GM20000 (cell line): Measurements from ENCODE around the gene GPRIN3.
"Not testable (repeated sequence)": the region's sequence is repeated elsewhere in the genome, so short reads cannot be mapped to it uniquely, and the experiment has no call there.

Source experiments
- DNase-seq: peaks from one replicate; pipeline ENCODE4 v3.0.0; 2012; ENCODE audit warnings: low spot score
- CTCF ChIP-seq: IDR thresholded peaks from 2 replicates; pipeline ENCODE4 v1.5.1; 2012; ENCODE audit warnings: mild to moderate bottlenecking, control low read depth; ENCODE audit errors: extremely low read depth, missing control alignments

GPRIN3 gene

GRCh38 chr4:89259301-89260028 is 48.1 kb downstream of the GPRIN3 start:
- DNase-seq, result no peak
- TF ChIP-seq CTCF, result no peak

GRCh38 chr4:89258506-89258905 is 49.1 kb downstream of the GPRIN3 start:
- no peak for TF ChIP-seq CTCF
- no peak for DNase-seq

- no peak for TF ChIP-seq CTCF
- DNase-seq, result no peak
These were observed 50.2 kb downstream of the GPRIN3 start for GRCh38 chr4:89257376-89257775.

GRCh38 chr4:89256203-89256800 is 51.3 kb downstream of the GPRIN3 start:
- DNase-seq, result no peak
- no peak for TF ChIP-seq CTCF

GRCh38 chr4:89254847-89255246 is 52.8 kb downstream of the GPRIN3 start:
- TF ChIP-seq CTCF, result peak; percentile 71
- peak; percentile 42 for DNase-seq

GRCh38 chr4:89254347-89254746 is 53.3 kb downstream of the GPRIN3 start:
- not testable (repeated sequence) for DNase-seq

GRCh38 chr4:89253935-89254334 is 53.7 kb downstream of the GPRIN3 start:
- no peak for TF ChIP-seq CTCF
- DNase-seq, result no peak

- no peak for TF ChIP-seq CTCF
- no peak for DNase-seq
These were observed 54.3 kb downstream of the GPRIN3 start for GRCh38 chr4:89253311-89253710.
